GM18867 (cell line): ENCODE data around the gene ODAPH.
"Not testable (repeated sequence)": the region's sequence is repeated elsewhere in the genome, so short reads cannot be mapped to it uniquely, and the experiment has no call there.

ENCODE experiments used
- ATAC-seq: cut with Tn5 transposase; IDR thresholded peaks from one replicate; pipeline ENCODE4 v1.9.1; 2021; ENCODE audit warnings: mild to moderate bottlenecking, moderate library complexity; ENCODE audit not compliant: unreplicated experiment

Gene ODAPH

DNA sequence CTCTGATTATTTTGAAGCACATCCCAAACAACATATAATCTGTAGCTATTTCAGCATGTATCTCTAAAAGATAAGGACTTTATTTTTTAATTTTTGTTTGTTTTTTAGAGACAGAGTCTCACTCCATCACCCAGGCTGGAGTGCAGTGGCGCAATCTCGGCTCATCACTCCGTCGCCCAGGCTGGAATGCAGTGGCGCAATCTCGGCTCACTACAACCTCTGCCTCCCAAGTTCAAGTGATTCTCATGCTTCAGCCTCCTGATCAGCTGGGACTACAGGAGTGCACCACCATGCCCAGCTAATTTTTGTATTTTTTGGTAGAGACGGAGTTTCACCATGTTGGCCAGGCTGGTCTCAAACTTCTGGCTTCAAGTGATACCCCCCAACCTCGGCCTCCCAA is 11.6 kb upstream of the ODAPH start:
- ATAC-seq = not testable (repeated sequence)

DNA sequence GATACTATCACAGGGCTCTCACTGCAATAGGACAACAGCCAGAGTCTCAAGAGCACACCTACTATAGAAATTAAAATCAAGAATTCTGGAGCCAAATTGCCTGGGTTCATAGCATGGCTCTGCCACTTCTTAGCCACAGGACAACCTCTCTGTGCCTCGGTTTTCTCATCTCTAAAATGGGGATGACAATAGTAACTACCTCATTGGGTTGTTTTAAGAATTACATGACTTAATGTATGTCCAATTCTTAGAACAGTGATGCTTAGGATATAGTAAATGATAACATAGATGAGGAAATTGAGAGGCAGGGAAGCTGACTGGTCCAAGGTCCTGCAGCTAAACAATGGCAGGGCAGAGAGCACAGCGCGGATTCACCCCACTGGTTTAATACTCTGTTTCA is 11.0 kb upstream of the ODAPH start:
- ATAC-seq = no peak

DNA sequence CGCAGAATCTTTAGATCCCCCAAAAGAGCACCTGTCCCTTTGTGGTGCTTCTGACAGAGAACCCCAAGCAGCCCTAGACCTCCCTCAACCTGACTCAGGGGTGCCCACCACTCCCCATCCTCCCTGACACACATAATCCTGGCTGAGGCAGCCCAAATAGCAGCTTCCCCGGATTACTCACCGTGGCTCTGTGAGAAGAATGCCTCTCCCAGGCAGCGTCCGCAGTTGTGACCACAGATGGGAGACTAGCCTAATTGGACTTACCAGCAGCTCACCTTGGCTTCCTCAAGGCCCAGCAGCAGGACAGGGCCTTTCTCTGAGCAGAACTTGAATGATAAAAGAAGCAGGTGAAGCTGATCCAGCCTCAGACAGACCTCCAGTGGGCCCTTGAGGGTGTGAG is 10.3 kb upstream of the ODAPH start:
- ATAC-seq = no peak

DNA sequence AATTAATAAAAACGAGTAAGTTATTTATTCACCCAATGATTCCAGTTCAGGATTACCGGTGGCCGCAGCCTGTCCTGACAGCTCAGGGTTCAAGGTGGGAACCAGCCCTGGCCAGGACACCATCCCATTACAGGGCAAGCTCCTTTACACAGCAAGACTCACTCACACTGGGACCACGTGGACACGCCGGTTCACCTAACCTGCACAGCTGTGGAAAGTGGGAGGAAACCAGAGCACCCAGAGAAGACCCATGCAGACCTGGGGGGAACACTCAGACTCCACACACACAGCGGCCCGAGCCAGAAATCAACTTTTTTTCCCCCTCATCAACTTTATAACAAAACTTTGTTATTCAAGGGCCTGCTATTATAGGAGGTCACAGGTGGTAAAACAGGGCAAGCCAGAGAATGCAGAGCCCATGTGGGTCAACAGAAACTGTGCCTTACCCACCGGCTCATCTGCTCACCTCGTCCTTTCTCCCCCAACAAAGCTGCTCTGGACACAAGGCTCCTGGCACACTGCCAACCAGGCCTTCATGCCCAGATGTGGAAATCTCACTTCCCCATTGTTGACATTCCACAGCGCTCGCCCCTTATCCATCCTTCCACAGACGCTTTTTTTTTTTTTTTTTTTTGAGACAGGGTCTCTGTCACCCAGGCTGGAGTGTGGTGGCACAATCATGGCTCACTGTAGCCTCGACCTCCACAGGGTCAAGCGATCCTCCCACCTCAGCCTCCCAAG is 8.0 kb upstream of the ODAPH start:
- ATAC-seq = no peak

DNA sequence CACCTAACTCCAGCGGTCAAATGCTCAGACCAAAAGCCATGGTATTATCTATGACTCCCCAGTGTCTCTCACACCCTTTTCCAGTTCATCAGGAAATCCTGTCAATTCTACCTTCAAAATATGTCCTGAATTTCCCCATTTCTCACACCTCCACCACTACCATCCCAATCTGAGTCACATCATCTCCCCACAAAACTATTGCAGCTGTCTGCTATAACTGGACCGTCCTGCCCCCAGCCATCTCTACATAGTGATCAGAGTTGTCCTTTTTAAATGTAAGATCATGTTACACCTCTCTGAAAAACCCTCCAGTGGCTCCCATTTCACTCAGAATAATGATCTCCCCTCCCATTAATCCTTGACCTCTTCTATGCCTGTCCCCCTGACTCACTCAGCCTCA is 6.8 kb upstream of the ODAPH start:
- no peak for ATAC-seq

DNA sequence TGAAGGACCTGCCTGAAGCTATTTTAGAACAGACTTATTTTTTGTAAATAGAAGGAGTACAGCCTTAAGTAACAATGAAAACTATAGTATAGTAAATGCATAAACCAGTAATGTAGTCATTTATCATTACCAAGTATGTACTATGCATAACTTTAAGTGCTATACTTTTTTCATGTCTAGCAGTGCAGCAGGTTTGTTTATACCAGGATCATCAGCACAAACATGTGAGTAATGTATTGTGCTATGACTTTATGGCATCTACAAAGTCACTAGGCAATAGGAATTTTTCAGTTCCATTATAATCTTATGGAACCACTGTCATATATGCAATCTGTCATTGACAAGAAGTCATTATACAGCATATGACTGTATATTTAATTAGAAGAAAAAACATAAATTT is 3.4 kb upstream of the ODAPH start:
- no peak for ATAC-seq

DNA sequence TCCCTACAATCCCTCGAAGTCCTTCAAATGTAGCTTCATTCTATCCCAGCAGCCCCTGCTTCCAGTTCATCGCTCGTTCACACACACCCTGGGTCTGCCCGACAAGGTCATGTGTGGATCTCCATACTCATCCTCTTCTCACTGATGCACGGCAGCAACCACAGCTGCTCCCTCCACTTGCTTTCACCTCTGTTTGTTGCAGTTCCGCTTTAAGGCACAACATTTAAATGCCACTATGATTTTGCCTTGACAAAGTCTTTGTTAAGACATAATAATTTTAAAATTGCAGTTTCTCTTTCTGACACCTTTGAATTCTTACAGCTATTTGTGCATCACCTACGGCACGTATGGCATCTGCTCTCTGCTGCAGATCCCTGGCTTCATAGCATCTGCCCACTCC is 1.8 kb downstream of the ODAPH start:
- ATAC-seq = peak; percentile 53

DNA sequence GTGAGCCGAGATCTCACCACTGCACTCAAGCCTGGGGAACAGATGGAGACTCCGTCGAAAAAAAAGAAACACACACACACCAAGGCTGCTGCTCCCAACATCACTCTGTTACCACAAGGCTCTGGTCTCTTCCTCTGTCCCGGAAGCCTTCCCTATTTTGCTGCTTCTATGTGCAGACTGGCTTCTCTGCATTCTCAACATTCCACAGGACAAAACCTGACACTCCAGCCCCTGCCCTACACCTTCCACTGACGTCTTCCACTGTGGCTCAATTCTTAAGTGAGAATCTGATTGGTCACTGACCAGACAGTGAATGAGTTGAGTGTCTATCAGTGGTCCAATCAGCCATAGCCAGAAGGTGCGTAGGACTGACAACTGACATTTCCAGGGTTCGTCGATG is 5.9 kb downstream of the ODAPH start:
- ATAC-seq = no peak

DNA sequence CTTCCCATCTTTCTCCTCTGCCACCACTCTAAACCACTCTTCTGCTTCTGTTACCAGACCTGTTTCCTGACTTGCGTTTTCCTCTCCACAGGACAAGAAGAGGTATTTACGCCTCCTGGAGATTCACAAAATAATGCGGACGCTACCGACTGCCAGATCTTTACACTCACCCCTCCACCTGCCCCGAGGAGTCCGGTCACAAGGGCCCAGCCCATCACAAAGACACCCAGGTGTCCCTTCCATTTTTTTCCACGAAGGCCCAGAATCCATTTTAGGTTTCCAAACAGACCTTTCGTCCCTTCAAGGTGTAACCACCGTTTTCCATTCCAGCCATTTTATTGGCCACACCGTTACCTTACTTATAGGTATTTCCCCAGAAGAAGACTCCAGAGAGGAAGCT is 8.2 kb downstream of the ODAPH start:
- ATAC-seq = no peak

DNA sequence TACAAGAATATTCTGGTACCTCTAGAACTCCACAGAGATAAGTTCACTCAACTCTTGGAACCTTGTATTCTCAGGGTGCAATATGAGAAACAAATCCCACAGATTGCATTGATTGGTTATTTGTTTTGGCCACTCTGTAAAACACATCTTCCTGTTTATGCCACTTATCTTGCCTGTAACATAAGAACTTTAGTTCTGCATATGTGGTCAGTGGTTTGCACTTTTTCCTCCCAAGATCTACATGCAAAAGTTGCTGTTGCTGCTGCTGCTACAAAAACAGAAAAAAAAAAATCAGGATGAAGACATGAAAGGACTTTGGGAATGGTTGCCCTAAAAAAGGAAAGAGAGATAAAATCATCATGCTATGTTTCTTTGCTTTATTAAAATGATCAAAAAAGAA is 9.6 kb downstream of the ODAPH start:
- no peak for ATAC-seq

DNA sequence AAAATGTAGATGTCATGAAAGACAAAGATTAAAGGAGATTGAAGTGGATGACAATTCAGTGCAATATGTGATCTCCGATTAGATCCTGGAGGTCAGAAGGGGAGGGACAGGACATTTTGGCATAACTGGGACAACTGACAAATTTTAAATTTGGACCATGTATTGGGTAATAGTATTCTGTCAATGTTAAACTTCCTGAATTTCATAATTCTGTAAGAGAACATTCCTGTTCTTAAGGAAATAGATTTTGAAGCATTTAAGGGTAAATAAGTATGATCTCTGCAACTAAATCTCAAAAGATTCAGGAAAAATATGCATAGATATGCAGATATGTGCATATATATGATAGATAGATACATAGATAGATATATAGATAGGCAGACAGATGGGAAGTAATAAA is 11.0 kb downstream of the ODAPH start:
- ATAC-seq = no peak

DNA sequence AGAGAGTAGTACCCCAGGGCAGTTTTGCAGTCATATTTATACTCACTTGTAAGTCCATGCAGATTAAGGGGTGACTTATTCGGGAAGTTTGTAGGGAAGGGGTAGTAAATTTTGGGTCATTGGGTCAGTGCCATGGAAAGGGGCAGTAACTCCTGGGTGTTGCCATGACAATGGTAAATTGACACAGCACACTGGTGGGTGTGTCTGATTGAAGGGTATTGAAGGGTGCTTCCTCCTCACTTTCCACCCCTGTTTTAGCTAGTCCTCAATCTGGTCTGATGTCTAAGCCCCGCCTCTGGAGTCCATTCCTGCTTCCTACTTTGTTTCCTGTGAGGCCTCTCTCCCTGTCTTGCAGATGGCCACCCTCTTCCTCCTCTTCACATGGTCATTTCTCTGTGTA is 11.9 kb downstream of the ODAPH start:
- no peak for ATAC-seq

DNA sequence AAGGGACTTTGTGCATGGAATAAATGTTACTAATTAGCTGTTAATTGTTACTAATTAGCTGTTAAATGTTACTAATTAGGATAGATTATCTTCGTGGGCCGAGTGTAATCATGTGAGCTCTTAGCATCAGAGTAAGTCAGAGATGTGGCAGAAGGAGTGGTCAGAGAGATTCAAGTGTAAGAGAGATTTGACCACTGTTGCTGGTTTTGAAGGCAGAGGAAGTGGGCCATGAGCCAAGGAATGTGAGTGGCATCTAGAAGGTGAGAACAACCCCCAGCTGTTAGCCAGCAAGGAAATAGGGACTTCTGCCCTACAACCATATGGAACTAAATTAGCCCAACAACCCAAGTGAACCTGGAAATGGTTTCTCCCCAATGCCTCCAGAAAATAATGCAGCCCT is 28.2 kb downstream of the ODAPH start:
- no peak for ATAC-seq

DNA sequence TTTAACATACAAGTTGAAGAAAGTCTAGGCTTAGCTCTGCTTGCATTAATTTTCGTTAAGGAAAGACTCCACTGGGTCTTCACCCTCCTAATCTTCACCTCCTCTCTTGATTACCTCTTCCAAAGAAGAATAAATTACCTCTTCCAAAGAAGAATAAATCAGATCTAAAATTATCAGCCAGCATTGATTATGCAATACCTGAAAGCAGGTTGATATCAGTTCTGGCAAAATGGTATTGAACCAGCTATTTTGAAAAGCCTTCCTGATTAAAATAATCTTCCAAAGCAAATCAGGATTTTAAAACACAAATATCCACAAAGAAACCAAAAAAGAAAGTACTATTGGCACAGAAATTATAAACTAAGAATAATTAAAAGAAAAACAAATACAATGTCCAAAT is 37.5 kb downstream of the ODAPH start:
- ATAC-seq = no peak

DNA sequence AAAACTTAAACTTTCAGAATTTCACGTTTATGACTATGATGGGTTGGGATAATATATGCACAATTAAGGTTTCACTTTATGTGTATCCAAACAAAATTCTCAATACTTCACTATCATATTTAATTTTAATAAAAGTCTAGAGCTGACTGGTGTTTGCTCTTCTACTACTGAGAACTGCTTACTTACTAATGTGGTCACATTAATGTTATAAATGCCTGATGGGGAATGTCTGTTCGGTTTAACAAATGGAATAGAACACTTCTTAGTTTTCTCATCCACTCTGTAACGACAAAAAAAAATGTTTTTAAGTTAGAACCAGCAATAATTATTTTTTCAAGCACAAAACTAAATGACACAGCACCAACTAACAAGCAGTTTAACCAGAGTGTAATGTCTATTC is 40.2 kb downstream of the ODAPH start:
- ATAC-seq = no peak

DNA sequence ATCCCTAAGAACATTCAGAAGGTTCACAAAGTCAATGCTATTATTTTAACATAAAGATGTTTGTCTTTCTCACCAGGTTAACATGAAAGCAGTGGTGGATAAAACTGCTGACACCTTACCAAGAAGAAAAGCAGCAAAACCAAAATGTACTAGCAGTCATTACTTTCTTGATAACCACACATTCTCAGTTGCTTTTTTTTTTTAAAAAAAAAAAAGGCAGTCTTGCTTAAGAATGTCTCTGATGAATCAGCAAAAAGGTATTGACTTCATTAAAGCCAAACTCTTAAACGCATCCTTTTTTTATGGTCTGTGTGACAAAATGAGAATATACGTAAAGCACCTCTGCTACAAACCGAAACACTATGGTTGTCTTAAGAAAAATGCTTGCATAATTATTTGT is 42.5 kb downstream of the ODAPH start:
- peak; percentile 69 for ATAC-seq

DNA sequence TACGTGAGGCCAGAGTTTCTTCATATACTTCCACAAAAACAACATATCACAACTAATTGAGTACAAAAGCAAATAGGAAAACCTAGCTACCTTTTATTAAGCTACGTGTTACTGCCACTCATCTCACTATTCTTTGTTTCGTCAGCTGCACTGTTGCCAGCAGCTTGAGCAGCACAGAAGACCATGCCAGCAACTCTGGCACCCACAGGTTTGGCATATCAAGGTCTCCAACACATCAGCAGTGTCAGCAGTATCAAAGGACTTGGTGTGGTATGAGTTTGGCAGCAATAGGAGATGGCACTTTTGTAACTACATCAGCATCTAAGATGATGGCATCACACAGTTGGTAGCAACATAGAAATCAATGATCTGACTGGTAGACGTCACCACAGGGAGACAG is 43.8 kb downstream of the ODAPH start:
- ATAC-seq = no peak

DNA sequence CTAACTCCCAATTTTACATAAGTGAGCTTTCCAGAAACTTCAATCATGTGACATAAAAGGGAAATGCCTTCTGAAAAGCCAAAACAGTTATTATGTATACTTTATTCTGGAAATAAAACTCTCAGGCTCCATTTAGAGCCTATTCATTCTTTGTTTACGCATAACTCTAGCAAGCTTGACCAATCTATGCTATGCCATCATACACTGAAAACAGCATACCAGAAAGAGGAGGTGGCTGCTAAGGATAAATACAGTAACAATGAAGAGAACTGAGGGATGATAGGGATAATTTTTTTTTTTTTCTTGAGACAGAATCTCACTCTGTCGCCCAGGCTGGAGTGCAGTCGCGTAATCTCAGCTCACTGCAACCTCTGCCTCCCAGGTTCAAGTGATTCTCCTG is 50.1 kb downstream of the ODAPH start:
- ATAC-seq = no peak

DNA sequence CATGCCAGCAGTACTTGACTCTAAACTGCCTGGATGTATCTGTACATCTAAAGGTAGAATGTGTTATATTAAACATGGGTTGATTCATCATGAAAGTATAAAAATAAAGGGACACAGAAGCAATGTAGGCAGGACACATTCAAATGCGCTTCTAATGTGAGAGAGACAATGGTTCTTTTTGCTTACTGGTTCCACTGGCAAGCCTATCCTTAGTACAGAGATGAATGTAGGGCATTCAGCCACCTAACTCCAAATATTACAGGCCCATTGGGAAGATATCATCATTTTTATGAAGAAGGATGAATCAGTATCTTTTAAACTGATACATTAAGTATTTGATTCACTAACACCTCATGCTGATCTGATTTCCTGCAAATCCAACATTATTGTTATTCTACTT is 56.4 kb downstream of the ODAPH start:
- ATAC-seq = no peak
